Measurements from ENCODE around the gene BRI3BP. TPM values are rescaled to one million over a fixed set of nuclear protein-coding genes. Genes with fewer than 3 reads are reported as not detected.
"Not testable (repeated sequence)": the region's sequence is repeated elsewhere in the genome, so short reads cannot be mapped to it uniquely, and the experiment has no call there.

BRI3BP gene
- total RNA-seq, 2 donors from 2014 or later: 4.3 to 4.4 TPM

GRCh38 chr12:124975276-124975675 lies 18.2 kb upstream of the BRI3BP start:
- Histone ChIP-seq H3K27me3 (replicated peaks; ENCODE audit: insufficient read depth) (no peaks in the 10 kb centered on the region), H3K9me3 (no peaks in the 10 kb centered on the region), H3K36me3 (peaks cover 60% of the 10 kb centered on the region), H3K4me3 (no peak overlapping the region), H3K27ac (no peak overlapping the region), H3K4me1 (ENCODE audit: control insufficient read depth in 1 of 2, low read depth in 2 of 2) (no peaks in the 10 kb centered on the region)
- DNase-seq (ENCODE audit: low spot score) (no peak), ATAC-seq (ENCODE audit: insufficient number of reproducible peaks, low FRiP score, low read depth) (no peak)
- TF ChIP-seq CTCF (IDR thresholded peaks at IDR 0.05): no peak

- no peak for DNase-seq (ENCODE audit: low spot score)
- no peaks in the 10 kb centered on the region for H3K27me3 ChIP-seq (replicated peaks; ENCODE audit: insufficient read depth)
- no peak overlapping the region for H3K27ac ChIP-seq
- no peaks in the 10 kb centered on the region for H3K9me3 ChIP-seq
- H3K4me1 ChIP-seq (ENCODE audit: control insufficient read depth in 1 of 2, low read depth in 2 of 2): no peaks in the 10 kb centered on the region
- TF ChIP-seq CTCF (IDR thresholded peaks at IDR 0.05): no peak
- no peak overlapping the region for H3K4me3 ChIP-seq
- H3K36me3 ChIP-seq: peaks cover 64% of the 10 kb centered on the region
- no peak for ATAC-seq (ENCODE audit: insufficient number of reproducible peaks, low FRiP score, low read depth)
Observed at GRCh38 chr12:124976999-124977398, 16.4 kb upstream of the BRI3BP start.

- H3K36me3 ChIP-seq: peaks cover 66% of the 10 kb centered on the region
- DNase-seq (ENCODE audit: low spot score) (no peak), ATAC-seq (ENCODE audit: insufficient number of reproducible peaks, low FRiP score, low read depth) (no peak)
- no peak overlapping the region for H3K27ac ChIP-seq
- H3K27me3 ChIP-seq (replicated peaks; ENCODE audit: insufficient read depth): no peaks in the 10 kb centered on the region
- H3K4me3 ChIP-seq: no peak overlapping the region
- no peaks in the 10 kb centered on the region for H3K9me3 ChIP-seq
- no peak for TF ChIP-seq CTCF (IDR thresholded peaks at IDR 0.05)
- H3K4me1 ChIP-seq (ENCODE audit: control insufficient read depth in 1 of 2, low read depth in 2 of 2): no peaks in the 10 kb centered on the region
Observed at GRCh38 chr12:124979568-124979967, 13.9 kb upstream of the BRI3BP start.

GRCh38 chr12:124980098-124980892 lies 13.2 kb upstream of the BRI3BP start:
- ATAC-seq (ENCODE audit: insufficient number of reproducible peaks, low FRiP score, low read depth): no peak
- Histone ChIP-seq H3K4me3 (no peak overlapping the region), H3K4me1 (ENCODE audit: control insufficient read depth in 1 of 2, low read depth in 2 of 2) (no peaks in the 10 kb centered on the region), H3K9me3 (no peaks in the 10 kb centered on the region), H3K36me3 (peaks cover 64% of the 10 kb centered on the region), H3K27me3 (replicated peaks; ENCODE audit: insufficient read depth) (no peaks in the 10 kb centered on the region), H3K27ac (no peak overlapping the region)
- TF ChIP-seq CTCF (IDR thresholded peaks at IDR 0.05): no peak
- DNase-seq (ENCODE audit: low spot score): no peak

- not testable (repeated sequence) for ATAC-seq (ENCODE audit: insufficient number of reproducible peaks, low FRiP score, low read depth)
- H3K36me3 ChIP-seq: peaks cover 19% of the 10 kb centered on the region
Observed at GRCh38 chr12:124986876-124987275, 6.6 kb upstream of the BRI3BP start.

More at GRCh38 chr12:124986876-124987275, 6.6 kb upstream of the BRI3BP start:
- not testable (repeated sequence) for DNase-seq (ENCODE audit: low spot score); H3K27ac ChIP-seq; H3K9me3 ChIP-seq; H3K4me3 ChIP-seq; H3K27me3 ChIP-seq (replicated peaks; ENCODE audit: insufficient read depth)
- H3K4me1 ChIP-seq (ENCODE audit: control insufficient read depth in 1 of 2, low read depth in 2 of 2): peaks cover 9 to 13% of the 10 kb centered on the region in 2 donors

Data from thoracic aorta (tissue), 2 donors.